ENCODE results near the gene GPI.

DNA sequence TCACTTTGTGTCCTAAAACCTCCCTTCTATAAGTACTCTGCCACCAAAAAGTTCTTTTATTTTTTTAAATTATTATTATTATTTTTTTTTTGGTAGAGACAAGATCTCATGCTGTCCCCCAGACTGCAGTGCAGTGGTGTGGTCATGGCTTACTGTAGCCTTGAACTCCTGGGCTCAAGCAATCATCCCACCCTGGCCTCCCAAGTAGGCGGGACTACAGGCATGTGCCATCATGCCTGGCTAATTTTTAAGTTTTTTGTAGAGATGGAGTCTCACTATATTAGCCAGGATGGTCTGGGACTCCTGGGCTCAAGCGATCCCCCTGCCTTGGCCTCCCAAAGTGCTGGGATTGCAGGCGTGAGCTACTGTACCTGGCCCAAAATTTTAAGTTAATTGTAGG is 29.1 kb upstream of the GPI start:
- TF ChIP-seq, protein P1, sequence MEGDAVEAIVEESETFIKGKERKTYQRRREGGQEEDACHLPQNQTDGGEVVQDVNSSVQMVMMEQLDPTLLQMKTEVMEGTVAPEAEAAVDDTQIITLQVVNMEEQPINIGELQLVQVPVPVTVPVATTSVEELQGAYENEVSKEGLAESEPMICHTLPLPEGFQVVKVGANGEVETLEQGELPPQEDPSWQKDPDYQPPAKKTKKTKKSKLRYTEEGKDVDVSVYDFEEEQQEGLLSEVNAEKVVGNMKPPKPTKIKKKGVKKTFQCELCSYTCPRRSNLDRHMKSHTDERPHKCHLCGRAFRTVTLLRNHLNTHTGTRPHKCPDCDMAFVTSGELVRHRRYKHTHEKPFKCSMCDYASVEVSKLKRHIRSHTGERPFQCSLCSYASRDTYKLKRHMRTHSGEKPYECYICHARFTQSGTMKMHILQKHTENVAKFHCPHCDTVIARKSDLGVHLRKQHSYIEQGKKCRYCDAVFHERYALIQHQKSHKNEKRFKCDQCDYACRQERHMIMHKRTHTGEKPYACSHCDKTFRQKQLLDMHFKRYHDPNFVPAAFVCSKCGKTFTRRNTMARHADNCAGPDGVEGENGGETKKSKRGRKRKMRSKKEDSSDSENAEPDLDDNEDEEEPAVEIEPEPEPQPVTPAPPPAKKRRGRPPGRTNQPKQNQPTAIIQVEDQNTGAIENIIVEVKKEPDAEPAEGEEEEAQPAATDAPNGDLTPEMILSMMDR (IDR thresholded peaks at IDR 0.05; ENCODE audit: low read depth, low read length, poor library complexity, severe bottlenecking) = no peak
- no peak for TF ChIP-seq EZH2phosphoT487 (IDR thresholded peaks at IDR 0.05; ENCODE audit: borderline replicate concordance, low read length)

All from DOHH2 (cell line).